Coronary artery (tissue), 2 donors: ENCODE measurements around the gene DDX25.

ENCODE experiments used
- DNase-seq: peaks from one replicate; pipeline ENCODE4 v3.0.0-alpha.2; 2017; ENCODE audit warnings: low spot score
- H3K27ac ChIP-seq, 2 donors: fragments of 200-600 bp; sonication (generic); one replicate each; pipeline ENCODE4 v1.5.1; 2016 to 2019
- H3K4me3 ChIP-seq: fragments of 200-600 bp; sonication (generic); 2 replicates; pipeline ENCODE4 v1.5.1; 2016; ENCODE audit warnings: mild to moderate bottlenecking, moderate library complexity
- CTCF ChIP-seq: fragments of 200-600 bp; sonication (generic); IDR thresholded peaks from one replicate; pipeline ENCODE4 v1.5.1; 2019; ENCODE audit warnings: antibody characterized with exemption

Gene DDX25

GRCh38 chr11:125946712-125947418 is 42.6 kb downstream of the DDX25 start:
- no peak overlapping the region for H3K27ac ChIP-seq
- no peak overlapping the region for H3K4me3 ChIP-seq
- no peak for TF ChIP-seq CTCF
- DNase-seq, result peak; percentile 62

GRCh38 chr11:125947419-125948277 is 43.3 kb downstream of the DDX25 start:
- DNase-seq, result peak; percentile 73
- TF ChIP-seq CTCF, result no peak
- no peak overlapping the region for H3K4me3 ChIP-seq
- no peak overlapping the region for H3K27ac ChIP-seq

- Histone ChIP-seq H3K4me3 (no peak overlapping the region), H3K27ac (no peak overlapping the region)
- TF ChIP-seq CTCF, result no peak
- DNase-seq, result peak; percentile 76
Measured at GRCh38 chr11:125948278-125949051, 44.2 kb downstream of the DDX25 start.

- no peak for TF ChIP-seq CTCF
- Histone ChIP-seq H3K27ac (peak overlapping the region in 1 of 2 donors; percentile 16), H3K4me3 (no peak overlapping the region)
- DNase-seq, result no peak
Measured at GRCh38 chr11:125949271-125950177, 45.2 kb downstream of the DDX25 start.

GRCh38 chr11:125950178-125950490 is 45.8 kb downstream of the DDX25 start:
- no peak for DNase-seq
- Histone ChIP-seq H3K27ac (no peak overlapping the region), H3K4me3 (no peak overlapping the region)
- TF ChIP-seq CTCF, result no peak
